ENCODE measurements around the gene PEDS1.
"Not testable (repeated sequence)": the region's sequence is repeated elsewhere in the genome, so short reads cannot be mapped to it uniquely, and the experiment has no call there.

Gene PEDS1

GRCh38 chr20:50190251-50191064, 36.9 kb upstream of the PEDS1 start, which contains the start of gene CEBPB:
CEBPB (plus strand) TSS chr20:50190830; CDS start chr20:50191034, 204 bp downstream.
- FAIRE-seq (no peak), DNase-seq (ENCODE audit: insufficient read length, low spot score) (peak; percentile 82)

GRCh38 chr20:50189681-50190250, 36.2 kb upstream of the PEDS1 start:
- FAIRE-seq (no peak), DNase-seq (ENCODE audit: insufficient read length, low spot score) (no peak)

- DNase-seq (ENCODE audit: insufficient read length, low spot score) (no peak), FAIRE-seq (no peak)
Observed at GRCh38 chr20:50188879-50189680, 35.6 kb upstream of the PEDS1 start.

- FAIRE-seq (no peak), DNase-seq (ENCODE audit: insufficient read length, low spot score) (no peak)
Observed at GRCh38 chr20:50188287-50188688, 34.8 kb upstream of the PEDS1 start.

GRCh38 chr20:50187403-50188051, 34.0 kb upstream of the PEDS1 start:
- FAIRE-seq, result no peak
- no peak for DNase-seq (ENCODE audit: insufficient read length, low spot score)

GRCh38 chr20:50186987-50187402, 33.5 kb upstream of the PEDS1 start:
- DNase-seq (ENCODE audit: insufficient read length, low spot score), result no peak
- FAIRE-seq, result no peak

GRCh38 chr20:50186151-50186885, 32.8 kb upstream of the PEDS1 start:
- FAIRE-seq, result peak; percentile 81
- peak; percentile 66 for DNase-seq (ENCODE audit: insufficient read length, low spot score)

- FAIRE-seq, result no peak
- DNase-seq (ENCODE audit: insufficient read length, low spot score), result no peak
Observed at GRCh38 chr20:50185426-50185825, 31.9 kb upstream of the PEDS1 start.

- DNase-seq (ENCODE audit: insufficient read length, low spot score), result no peak
- FAIRE-seq, result no peak
Observed at GRCh38 chr20:50182346-50182745, 28.8 kb upstream of the PEDS1 start.

GRCh38 chr20:50181344-50181743, 27.8 kb upstream of the PEDS1 start:
- DNase-seq (ENCODE audit: insufficient read length, low spot score) (no peak), FAIRE-seq (no peak)

GRCh38 chr20:50178672-50179071, 25.1 kb upstream of the PEDS1 start:
- FAIRE-seq; DNase-seq (ENCODE audit: insufficient read length, low spot score): not testable (repeated sequence)

GRCh38 chr20:50175938-50176933, 22.7 kb upstream of the PEDS1 start:
- no peak for DNase-seq (ENCODE audit: insufficient read length, low spot score)
- FAIRE-seq, result no peak

- no peak for DNase-seq (ENCODE audit: insufficient read length, low spot score)
- no peak for FAIRE-seq
Observed at GRCh38 chr20:50174456-50174855, 20.9 kb upstream of the PEDS1 start.

GRCh38 chr20:50172347-50173013, 19.0 kb upstream of the PEDS1 start:
- no peak for FAIRE-seq
- DNase-seq (ENCODE audit: insufficient read length, low spot score), result no peak

- no peak for FAIRE-seq
- no peak for DNase-seq (ENCODE audit: insufficient read length, low spot score)
Observed at GRCh38 chr20:50170549-50171220, 17.2 kb upstream of the PEDS1 start.

- FAIRE-seq (peak; percentile 40), DNase-seq (ENCODE audit: insufficient read length, low spot score) (no peak)
Observed at GRCh38 chr20:50169329-50169823, 15.9 kb upstream of the PEDS1 start.

- DNase-seq (ENCODE audit: insufficient read length, low spot score) (peak; percentile 78), FAIRE-seq (peak; percentile 72)
Observed at GRCh38 chr20:50165684-50166554, 12.4 kb upstream of the PEDS1 start.
